AG10803 (cell line): ENCODE measurements around the gene BTAF1.
A peak's percentile ranks its signal among the peaks of the same experiment; 100 is the strongest.

Experiments
- DNase-seq: peaks from one replicate; pipeline ENCODE4 v3.0.0; 2010; ENCODE audit warnings: low read depth
- H3K4me3 ChIP-seq: 2 replicates; pipeline ENCODE4 v1.5.1; 2011; ENCODE audit warnings: mild to moderate bottlenecking, low read length, control low read depth
- CTCF ChIP-seq: conservative IDR thresholded peaks from 2 replicates; pipeline ENCODE4 v1.5.1; 2011; ENCODE audit warnings: mild to moderate bottlenecking, low read length, control low read depth, inconsistent platforms

Gene BTAF1

GRCh38 chr10:91909117-91909677, 14.4 kb upstream of the BTAF1 start, which contains the start of gene FGFBP3:
Gene FGFBP3, minus strand, starts transcription at chr10:91909486. Its CDS starts 517 bp downstream, at chr10:91908969.
- peak within 1 kb of the TSS; percentile 78 for H3K4me3 ChIP-seq
- DNase-seq, result peak; percentile 26
- TF ChIP-seq CTCF, result no peak

GRCh38 chr10:91910467-91910866, 13.1 kb upstream of the BTAF1 start:
- H3K4me3 ChIP-seq, result no peak overlapping the region
- TF ChIP-seq CTCF, result no peak
- DNase-seq, result no peak

- DNase-seq, result no peak
- H3K4me3 ChIP-seq, result no peak overlapping the region
- TF ChIP-seq CTCF, result no peak
These were observed 3.9 kb upstream of the BTAF1 start for GRCh38 chr10:91919651-91920050.

GRCh38 chr10:91924212-91925021, 847 bp downstream of the BTAF1 start:
- no peak for TF ChIP-seq CTCF
- no peak for DNase-seq
- H3K4me3 ChIP-seq, result peak overlapping the region; percentile 84

- peak overlapping the region; percentile 84 for H3K4me3 ChIP-seq
- no peak for TF ChIP-seq CTCF
- peak; percentile 56 for DNase-seq
These were observed 1.4 kb downstream of the BTAF1 start for GRCh38 chr10:91925022-91925320.

- H3K4me3 ChIP-seq, result no peak overlapping the region
- TF ChIP-seq CTCF, result no peak
- DNase-seq, result no peak
These were observed 7.4 kb downstream of the BTAF1 start for GRCh38 chr10:91930939-91931338.
